GM23338 (cell line): Measurements from ENCODE around the gene GUCY2C. TPM values are rescaled to one million over a fixed set of nuclear protein-coding genes. Genes with fewer than 3 reads are reported as not detected.

Experiments used
- ATAC-seq: fragments of 200-7000 bp; cut with Tn5 transposase; 3 replicates; pipeline ENCODE4 v1.9.1; 2020
- DNase-seq: peaks from one replicate; pipeline ENCODE4 v3.0.0-alpha.2; 2015; ENCODE audit warnings: low spot score
- H2AFZ ChIP-seq: fragments of 200-600 bp; sonication (generic); 2 replicates; pipeline ENCODE4 v1.8.0; 2016; ENCODE audit warnings: antibody characterized with exemption, mild to moderate bottlenecking, moderate library complexity
- H3F3A ChIP-seq: fragments of 200-600 bp; sonication (generic); replicated peaks from 2 replicates; pipeline ENCODE4 v1.8.0; 2017; ENCODE audit warnings: antibody characterized with exemption, mixed run types, low read depth
- H3K27ac ChIP-seq: fragments of 200-600 bp; sonication (generic); 2 replicates; pipeline ENCODE4 v1.6.1; 2016; ENCODE audit warnings: low read depth
- H3K27me3 ChIP-seq: fragments of 200-600 bp; sonication (generic); 2 replicates; pipeline ENCODE4 v1.8.0; 2016; ENCODE audit warnings: mild to moderate bottlenecking, mixed run types, moderate library complexity; ENCODE audit not compliant: insufficient read depth
- H3K36me3 ChIP-seq: fragments of 200-600 bp; sonication (generic); 2 replicates; pipeline ENCODE4 v1.8.0; 2016; ENCODE audit warnings: mild to moderate bottlenecking; ENCODE audit not compliant: insufficient read depth
- H3K4me1 ChIP-seq: fragments of 200-600 bp; sonication (generic); 2 replicates; pipeline ENCODE4 v1.8.0; 2016; ENCODE audit warnings: mild to moderate bottlenecking, moderate library complexity; ENCODE audit not compliant: insufficient read depth
- H3K4me2 ChIP-seq: fragments of 200-600 bp; sonication (generic); 2 replicates; pipeline ENCODE4 v1.7.1; 2017; ENCODE audit warnings: mixed run types
- H3K4me3 ChIP-seq: fragments of 200-600 bp; sonication (generic); 2 replicates; pipeline ENCODE4 v1.6.1; 2016; ENCODE audit warnings: mixed run types
- H3K79me2 ChIP-seq: fragments of 200-600 bp; sonication (generic); replicated peaks from 2 replicates; pipeline ENCODE4 v1.8.0; 2017; ENCODE audit warnings: mild to moderate bottlenecking; ENCODE audit not compliant: insufficient read depth
- H3K9me2 ChIP-seq: fragments of 200-600 bp; sonication (generic); 2 replicates; pipeline ENCODE4 v1.8.0; 2017; ENCODE audit not compliant: insufficient read depth
- H4K20me1 ChIP-seq: fragments of 200-600 bp; sonication (generic); replicated peaks from 2 replicates; pipeline ENCODE4 v1.8.0; 2017; ENCODE audit warnings: mild to moderate bottlenecking; ENCODE audit not compliant: insufficient read depth
- H3K27ac Mint-ChIP-seq: 2 replicates; pipeline ENCODE4 v1.8.0; 2020; ENCODE audit warnings: inconsistent platforms, mild to moderate bottlenecking, moderate library complexity, mixed read lengths
- H3K27me3 Mint-ChIP-seq: 3 replicates; pipeline ENCODE4 v1.8.0; 2022; ENCODE audit warnings: low read depth, mild to moderate bottlenecking, moderate library complexity, mixed read lengths, inconsistent platforms; ENCODE audit not compliant: insufficient read depth, poor library complexity
- H3K36me3 Mint-ChIP-seq: 3 replicates; pipeline ENCODE4 v1.8.0; 2021; ENCODE audit warnings: low read depth, mild to moderate bottlenecking, inconsistent platforms, moderate library complexity, mixed read lengths
- H3K4me1 Mint-ChIP-seq: 3 replicates; pipeline ENCODE4 v1.8.0; 2020; ENCODE audit warnings: mild to moderate bottlenecking, inconsistent platforms, mixed read lengths
- H3K4me3 Mint-ChIP-seq: 3 replicates; pipeline ENCODE4 v1.8.0; 2021; ENCODE audit warnings: moderate library complexity, mild to moderate bottlenecking, inconsistent platforms, mixed read lengths
- H3K9me3 Mint-ChIP-seq: 3 replicates; pipeline ENCODE4 v1.8.0; 2020; ENCODE audit warnings: moderate library complexity, mild to moderate bottlenecking, inconsistent platforms, mixed read lengths
- ETS1 ChIP-seq: IDR thresholded peaks from 2 replicates; pipeline ENCODE4 v1.6.1; 2016; ENCODE audit warnings: antibody characterized with exemption
- JUNB ChIP-seq: IDR thresholded peaks from one replicate; pipeline ENCODE4 v1.6.1; 2016; ENCODE audit warnings: antibody characterized with exemption; ENCODE audit not compliant: unreplicated experiment
- NANOG ChIP-seq: IDR thresholded peaks from 2 replicates; pipeline ENCODE4 v1.6.1; 2016; ENCODE audit warnings: antibody characterized with exemption, borderline replicate concordance
- POLR2AphosphoS5 ChIP-seq: IDR thresholded peaks from 2 replicates; pipeline ENCODE4 v1.6.1; 2016; ENCODE audit warnings: antibody characterized with exemption, low read depth
- REST ChIP-seq: IDR thresholded peaks from one replicate; pipeline ENCODE4 v1.6.1; 2018; ENCODE audit warnings: antibody characterized with exemption; ENCODE audit not compliant: unreplicated experiment
- ZNF114 ChIP-seq: fragments of 250-450 bp; sonication (Bioruptor Pico); IDR thresholded peaks from 2 replicates; pipeline ENCODE4 v1.5.0; 2020; ENCODE audit warnings: mild to moderate bottlenecking, moderate library complexity
- ZNF331 ChIP-seq: fragments of 250-450 bp; sonication (Bioruptor Pico); IDR thresholded peaks from 2 replicates; pipeline ENCODE4 v1.5.0; 2020; ENCODE audit warnings: low read depth, mild to moderate bottlenecking, moderate library complexity
- ZNF462 ChIP-seq: fragments of 250-450 bp; sonication (Bioruptor Pico); IDR thresholded peaks from 2 replicates; pipeline ENCODE4 v1.5.0; 2020; ENCODE audit warnings: mild to moderate bottlenecking, moderate library complexity
- polyA plus RNA-seq: library from polyadenylated mRNA; unstranded; fragments of >200 nt; fragmentation: Nextera tagmentation; extraction: Ambion mirVana; gene quantifications from 2 replicates; pipeline ENCODE4 v1.2.1, GENCODE V29; 2016
- total RNA-seq: library from RNA; depleted of rRNA; stranded (reverse); fragments of >200 nt; shearing (Covaris generic); gene quantifications from 2 replicates; pipeline ENCODE4 v1.2.3, GENCODE V29; 2014; rRNA removed

GUCY2C gene
- total and polyA plus RNA-seq, 2 experiments from 2014 or later: 2.1 to 3.1 TPM

- H3K4me1 ChIP-seq: no peaks in the 10 kb centered on the region
- TF ChIP-seq POLR2AphosphoS5: no peak
- no peak for TF ChIP-seq ZNF331 (CRISPR knock-in tag)
- TF ChIP-seq REST: no peak
- no peak for TF ChIP-seq ZNF114 (CRISPR knock-in tag)
- TF ChIP-seq ETS1: no peak
- TF ChIP-seq ZNF462 (CRISPR knock-in tag): no peak
- no peak for TF ChIP-seq NANOG
- no peak for TF ChIP-seq JUNB
- H3F3A ChIP-seq: no peaks in the 10 kb centered on the region; the same call in 1 of the 2 replicates
These were observed 133.4 kb downstream of the GUCY2C start for GRCh38 chr12:14563046-14563445.

More at GRCh38 chr12:14563046-14563445, 133.4 kb downstream of the GUCY2C start:
- no peak overlapping the region for H2AFZ ChIP-seq
- no peaks in the 10 kb centered on the region for H3K36me3 ChIP-seq
- H3K4me3 ChIP-seq: no peak overlapping the region
- no peaks in the 10 kb centered on the region for H3K27me3 ChIP-seq
- no peaks in the 10 kb centered on the region; the same call in 1 of the 2 replicates for H4K20me1 ChIP-seq
- no peaks in the 10 kb centered on the region for H3K9me2 ChIP-seq
- peaks cover 8% of the 10 kb centered on the region for H3K4me1 Mint-ChIP-seq
- no peak overlapping the region for H3K4me2 ChIP-seq
- H3K27me3 Mint-ChIP-seq: peaks cover 10% of the 10 kb centered on the region
- no peak overlapping the region for H3K27ac Mint-ChIP-seq
- ATAC-seq (no peak), DNase-seq (no peak)
- H3K9me3 Mint-ChIP-seq: no peaks in the 10 kb centered on the region; the same call in 2 of the 3 replicates
- no peak overlapping the region for H3K4me3 Mint-ChIP-seq
- H3K27ac ChIP-seq: no peak overlapping the region
- no peaks in the 10 kb centered on the region for H3K79me2 ChIP-seq
- no peaks in the 10 kb centered on the region for H3K36me3 Mint-ChIP-seq

Other genes starting within 250 kb of the GUCY2C start
- 16.3 and 18.2 TPM in 2 replicates for gene PLBD1, start 128.7 kb downstream of the GUCY2C start, total RNA-seq
- 10.2 and 11.1 TPM in 2 replicates for gene PLBD1, start 128.7 kb downstream of the GUCY2C start, polyA plus RNA-seq
- gene WBP11, start 106.9 kb upstream of the GUCY2C start, total RNA-seq: 33.8 and 57.1 TPM in 2 replicates
- gene WBP11, start 106.9 kb upstream of the GUCY2C start, polyA plus RNA-seq: 138 and 148 TPM in 2 replicates
- gene C12orf60, start 107.1 kb upstream of the GUCY2C start, total RNA-seq: 1.7 and 1.9 TPM in 2 replicates
- gene C12orf60, start 107.1 kb upstream of the GUCY2C start, polyA plus RNA-seq: 1.3 and 2.3 TPM in 2 replicates
- gene SMCO3, start 117.6 kb upstream of the GUCY2C start, total RNA-seq: not detected in 2 replicates
- 0.13 TPM in 1 of 2 replicates, not detected in the other for gene SMCO3, start 117.6 kb upstream of the GUCY2C start, polyA plus RNA-seq
- not detected in 2 replicates for gene ART4, start 146.9 kb upstream of the GUCY2C start, total RNA-seq
- gene ART4, start 146.9 kb upstream of the GUCY2C start, polyA plus RNA-seq: 0.07 and 0.08 TPM in 2 replicates
- not detected in 2 replicates for gene MGP, start 189.3 kb upstream of the GUCY2C start, total RNA-seq
- gene MGP, start 189.3 kb upstream of the GUCY2C start, polyA plus RNA-seq: 0.60 TPM in 1 of 2 replicates, not detected in the other
- gene ERP27, start 241.9 kb upstream of the GUCY2C start, total RNA-seq: not detected in 2 replicates
- not detected in 2 replicates for gene ERP27, start 241.9 kb upstream of the GUCY2C start, polyA plus RNA-seq